ENCODE measurements around the gene FARS2. TPM values are rescaled to one million over a fixed set of nuclear protein-coding genes. Genes with fewer than 3 reads are reported as not detected.

Gene FARS2
- total and polyA plus RNA-seq, 2 donors (not counting 3 experiments of a cell fraction or from before 2014, with no cell fraction given), result 20.2 to 20.5 TPM

GRCh38 chr6:5672581-5673011 lies 411.3 kb downstream of the FARS2 start:
- H2AFZ ChIP-seq (ENCODE audit: low read depth, low read length), result no peak overlapping the region
- H3K4me3 ChIP-seq (replicated peaks in 1 of 3; ENCODE audit: insufficient read depth in 1 of 3, low read depth in 1 of 3, low read length in 3 of 3), result no peak overlapping the region
- BruUV-seq (replicated peaks), result no TSS peak
- DNase-seq (ENCODE audit: low read depth, low spot score) (no peak), FAIRE-seq (no peak)
- POLR2A ChIA-PET, result no interaction called here
- dilution Hi-C loops (cut with MboI; ENCODE audit: extremely low pct_ligation_motif_present, low sequenced_read_pairs) (no loop called here), intact Hi-C loops (cut with micrococcal nuclease) (loop anchor here (5.0 kb wide), 1 partner anchor 200 kb away; no protein-coding TSS in a partner anchor)
- H3K4me2 ChIP-seq (ENCODE audit: insufficient read depth, low read length), result no peak overlapping the region
- no peak overlapping the region for H3K27ac ChIP-seq (ENCODE audit: insufficient read depth, low read depth, low read length)
- no peaks in the 10 kb centered on the region for H3K79me2 ChIP-seq (ENCODE audit: control insufficient read depth, insufficient read depth, low read length)
- no peaks in the 10 kb centered on the region for H3K9me3 ChIP-seq (replicated peaks; ENCODE audit: control insufficient read depth, insufficient read depth, low read length)
- no peaks in the 10 kb centered on the region for H3K9me1 ChIP-seq (replicated peaks; ENCODE audit: control insufficient read depth, extremely low read depth, insufficient read depth, low read length)
- no peaks in the 10 kb centered on the region for H4K20me1 ChIP-seq (replicated peaks; ENCODE audit: control insufficient read depth, extremely low read depth, insufficient read depth, low read length)
- H3K9ac ChIP-seq (replicated peaks; ENCODE audit: extremely low read depth, insufficient read depth, low read length), result no peak overlapping the region
- H3K36me3 ChIP-seq (ENCODE audit: control insufficient read depth in 2 of 2, extremely low read depth in 1 of 2, insufficient read depth in 2 of 2, low read length in 2 of 2), result no peaks in the 10 kb centered on the region
- H3K27me3 ChIP-seq (ENCODE audit: control insufficient read depth in 2 of 2, insufficient read depth in 2 of 2, low read length in 2 of 2), result no peaks in the 10 kb centered on the region
- no peaks in the 10 kb centered on the region for H3K4me1 ChIP-seq (ENCODE audit: control insufficient read depth, extremely low read depth, insufficient read depth, low read length)
- peak; percentile 13 for TF ChIP-seq FOS (IDR thresholded peaks at IDR 0.05; ENCODE audit: borderline replicate concordance, insufficient read depth, low read length)
- TF ChIP-seq JUN (IDR thresholded peaks at IDR 0.05; ENCODE audit: borderline replicate concordance, insufficient read depth, insufficient read length, low read depth), result no peak
- CTCF ChIA-PET, result interaction anchor here (0.7 to 2.0 kb wide), 2 partner anchors 9 to 202 kb away, joined by 3 to 8 read pairs; no protein-coding TSS in a partner anchor

- DNase-seq (ENCODE audit: low read depth, low spot score) (no peak), FAIRE-seq (no peak)
- H3K27me3 ChIP-seq (ENCODE audit: control insufficient read depth in 2 of 2, insufficient read depth in 2 of 2, low read length in 2 of 2), result no peaks in the 10 kb centered on the region
- no peaks in the 10 kb centered on the region for H3K79me2 ChIP-seq (ENCODE audit: control insufficient read depth, insufficient read depth, low read length)
- no peaks in the 10 kb centered on the region for H3K4me1 ChIP-seq (ENCODE audit: control insufficient read depth, extremely low read depth, insufficient read depth, low read length)
- intact Hi-C loops (cut with micrococcal nuclease) (loop anchor here (5.0 kb wide), 1 partner anchor 201 kb away; no protein-coding TSS in a partner anchor), dilution Hi-C loops (cut with MboI; ENCODE audit: extremely low pct_ligation_motif_present, low sequenced_read_pairs) (no loop called here)
- ChIA-PET CTCF (no interaction called here), POLR2A (no interaction called here)
- H3K9me1 ChIP-seq (replicated peaks; ENCODE audit: control insufficient read depth, extremely low read depth, insufficient read depth, low read length), result no peaks in the 10 kb centered on the region
- no peak overlapping the region for H3K4me3 ChIP-seq (replicated peaks in 1 of 3; ENCODE audit: insufficient read depth in 1 of 3, low read depth in 1 of 3, low read length in 3 of 3)
- H3K4me2 ChIP-seq (ENCODE audit: insufficient read depth, low read length), result no peak overlapping the region
- TF ChIP-seq FOS (IDR thresholded peaks at IDR 0.05; ENCODE audit: borderline replicate concordance, insufficient read depth, low read length), result no peak
- TF ChIP-seq MYC (IDR thresholded peaks at IDR 0.05; ENCODE audit: low read depth, low read length), result no peak
- H4K20me1 ChIP-seq (replicated peaks; ENCODE audit: control insufficient read depth, extremely low read depth, insufficient read depth, low read length), result no peaks in the 10 kb centered on the region
- no peak overlapping the region for H2AFZ ChIP-seq (ENCODE audit: low read depth, low read length)
- H3K9me3 ChIP-seq (replicated peaks; ENCODE audit: control insufficient read depth, insufficient read depth, low read length), result no peaks in the 10 kb centered on the region
- no peak overlapping the region for H3K9ac ChIP-seq (replicated peaks; ENCODE audit: extremely low read depth, insufficient read depth, low read length)
- no peak overlapping the region for H3K27ac ChIP-seq (ENCODE audit: insufficient read depth, low read depth, low read length)
- BruUV-seq (replicated peaks), result no TSS peak
- no peaks in the 10 kb centered on the region for H3K36me3 ChIP-seq (ENCODE audit: control insufficient read depth in 2 of 2, extremely low read depth in 1 of 2, insufficient read depth in 2 of 2, low read length in 2 of 2)
Measured at GRCh38 chr6:5673019-5673790, 411.9 kb downstream of the FARS2 start.
